Esophagus muscularis mucosa (tissue), 4 donors: Measurements from ENCODE around the gene TRIM45. TPM values are rescaled to one million over a fixed set of nuclear protein-coding genes. Genes with fewer than 3 reads are reported as not detected.

Experiments
- DNase-seq: peaks from one replicate; pipeline ENCODE4 v3.0.0-alpha.2; 2017; ENCODE audit errors: extremely low spot score
- H3K27ac ChIP-seq, 4 donors: fragments of 200-600 bp; sonication (generic); replicated peaks in 1 of 4; 1 replicate in 3 of 4; 2 replicates in 1 of 4; pipeline ENCODE4 v1.5.1; 2016 to 2019; ENCODE audit warnings: mild to moderate bottlenecking in 1 of 4
- H3K27me3 ChIP-seq, 4 donors: fragments of 200-600 bp; sonication (generic); one replicate each; pipeline versions ENCODE4 v1.5.1 to v1.6.0; 2016 to 2019
- H3K36me3 ChIP-seq, 4 donors: fragments of 200-600 bp; sonication (generic); one replicate each; pipeline ENCODE4 v1.5.1; 2016 to 2019
- H3K4me1 ChIP-seq, 4 donors: fragments of 200-600 bp; sonication (generic); one replicate each; pipeline ENCODE4 v1.5.1; 2016 to 2019
- H3K4me3 ChIP-seq, 4 donors: fragments of 200-600 bp; sonication (generic); 1 replicate in 2 of 4; 2 replicates in 2 of 4; pipeline ENCODE4 v1.5.1; 2016 to 2019; ENCODE audit warnings: mild to moderate bottlenecking in 4 of 4, moderate library complexity in 1 of 4
- H3K9me3 ChIP-seq, 4 donors: fragments of 200-600 bp; sonication (generic); 1 replicate in 3 of 4; 2 replicates in 1 of 4; pipeline ENCODE4 v1.5.1; 2016 to 2019
- EP300 ChIP-seq: sonication (generic); formaldehyde crosslinking; IDR thresholded peaks from one replicate; pipeline ENCODE4 v1.6.1; 2017; ENCODE audit warnings: antibody characterized with exemption
- POLR2A ChIP-seq: fragments of 450-650 bp; IDR thresholded peaks from one replicate; pipeline ENCODE4 v1.6.1; 2017; ENCODE audit warnings: antibody characterized with exemption, moderate library complexity, mild to moderate bottlenecking, low read depth
- POLR2AphosphoS5 ChIP-seq, 2 donors: sonication (generic); formaldehyde crosslinking; IDR thresholded peaks; one replicate each; pipeline ENCODE4 v1.6.1; 2017; ENCODE audit warnings: antibody characterized with exemption in 2 of 2
- WGBS: methylation state at CpG from one replicate; pipeline ENCODE4 v1.1.5; 2018; 5-methylcytosine and 5-hydroxymethylcytosine counted together
- intact Hi-C: fragments of 100-400 bp; cut with DNase I; formaldehyde crosslinking; loops from one replicate; pipeline ENCODE4 v1.15.1; 2023
- total RNA-seq, 4 donors: library from RNA; depleted of rRNA; stranded (reverse); fragments of >200 nt; gene quantifications; one replicate each; pipeline versions ENCODE4 v1.1.0 to v1.2.1, GENCODE V29; 2016
- TF ChIP-seq, protein P1 (sequence below), 3 experiments: fragments of 200-600 bp in 2 of 3; fragments of 450-650 bp in 1 of 3; sonication (generic) in 2 of 3; IDR thresholded peaks; one replicate each; pipeline ENCODE4 v1.5.1; 2017 to 2019; ENCODE audit warnings: antibody characterized with exemption in 3 of 3, mild to moderate bottlenecking in 2 of 3, moderate library complexity in 1 of 3

TRIM45 gene
- total RNA-seq, 4 donors from 2014 or later = 1.4 to 5.4 (median 3.1) TPM

GRCh38 chr1:117137281-117137855 is 15.8 kb upstream of the TRIM45 start:
- whole genome bisulfite sequencing = 83% methylated on average over 3 of the region's 3 CpGs
- Histone ChIP-seq H3K27ac (no peak overlapping the region), H3K36me3 (no peaks in the 10 kb centered on the region), H3K27me3 (no peaks in the 10 kb centered on the region), H3K4me3 (no peak overlapping the region), H3K9me3 (no peaks in the 10 kb centered on the region), H3K4me1 (no peaks in the 10 kb centered on the region)
- no peak for DNase-seq
- no peak for TF ChIP-seq POLR2AphosphoS5 (IDR thresholded peaks at IDR 0.05)
- TF ChIP-seq, protein P1, sequence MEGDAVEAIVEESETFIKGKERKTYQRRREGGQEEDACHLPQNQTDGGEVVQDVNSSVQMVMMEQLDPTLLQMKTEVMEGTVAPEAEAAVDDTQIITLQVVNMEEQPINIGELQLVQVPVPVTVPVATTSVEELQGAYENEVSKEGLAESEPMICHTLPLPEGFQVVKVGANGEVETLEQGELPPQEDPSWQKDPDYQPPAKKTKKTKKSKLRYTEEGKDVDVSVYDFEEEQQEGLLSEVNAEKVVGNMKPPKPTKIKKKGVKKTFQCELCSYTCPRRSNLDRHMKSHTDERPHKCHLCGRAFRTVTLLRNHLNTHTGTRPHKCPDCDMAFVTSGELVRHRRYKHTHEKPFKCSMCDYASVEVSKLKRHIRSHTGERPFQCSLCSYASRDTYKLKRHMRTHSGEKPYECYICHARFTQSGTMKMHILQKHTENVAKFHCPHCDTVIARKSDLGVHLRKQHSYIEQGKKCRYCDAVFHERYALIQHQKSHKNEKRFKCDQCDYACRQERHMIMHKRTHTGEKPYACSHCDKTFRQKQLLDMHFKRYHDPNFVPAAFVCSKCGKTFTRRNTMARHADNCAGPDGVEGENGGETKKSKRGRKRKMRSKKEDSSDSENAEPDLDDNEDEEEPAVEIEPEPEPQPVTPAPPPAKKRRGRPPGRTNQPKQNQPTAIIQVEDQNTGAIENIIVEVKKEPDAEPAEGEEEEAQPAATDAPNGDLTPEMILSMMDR (IDR thresholded peaks at IDR 0.05) = no peak
- intact Hi-C loops = no loop called here

- no peak overlapping the region for H3K4me3 ChIP-seq
- WGBS = 87% methylated on average over 2 of the region's 2 CpGs
- H3K27ac ChIP-seq = no peak overlapping the region
- H3K9me3 ChIP-seq = no peaks in the 10 kb centered on the region
- no peaks in the 10 kb centered on the region for H3K27me3 ChIP-seq
- no peaks in the 10 kb centered on the region for H3K4me1 ChIP-seq
- H3K36me3 ChIP-seq = no peaks in the 10 kb centered on the region
- no peak for DNase-seq
- TF ChIP-seq EP300 = no peak
- TF ChIP-seq, protein P1 (IDR thresholded peaks at IDR 0.05) = no peak
- TF ChIP-seq POLR2AphosphoS5 (IDR thresholded peaks at IDR 0.05) = no peak
- no peak for TF ChIP-seq POLR2A
- intact Hi-C loops = no loop called here
Observed at GRCh38 chr1:117136749-117137148, 15.2 kb upstream of the TRIM45 start.

- DNase-seq = no peak
- Histone ChIP-seq H3K4me1 (no peaks in the 10 kb centered on the region), H3K9me3 (no peaks in the 10 kb centered on the region), H3K27me3 (no peaks in the 10 kb centered on the region), H3K36me3 (no peaks in the 10 kb centered on the region), H3K27ac (no peak overlapping the region), H3K4me3 (no peak overlapping the region)
- intact Hi-C loops = no loop called here
- TF ChIP-seq POLR2AphosphoS5 (IDR thresholded peaks at IDR 0.05) (no peak), POLR2A (no peak), EP300 (no peak)
- TF ChIP-seq, protein P1 (IDR thresholded peaks at IDR 0.05) = no peak
- 86% methylated on average over 2 of the region's 2 CpGs for WGBS
Observed at GRCh38 chr1:117135329-117135728, 13.8 kb upstream of the TRIM45 start.

DNA sequence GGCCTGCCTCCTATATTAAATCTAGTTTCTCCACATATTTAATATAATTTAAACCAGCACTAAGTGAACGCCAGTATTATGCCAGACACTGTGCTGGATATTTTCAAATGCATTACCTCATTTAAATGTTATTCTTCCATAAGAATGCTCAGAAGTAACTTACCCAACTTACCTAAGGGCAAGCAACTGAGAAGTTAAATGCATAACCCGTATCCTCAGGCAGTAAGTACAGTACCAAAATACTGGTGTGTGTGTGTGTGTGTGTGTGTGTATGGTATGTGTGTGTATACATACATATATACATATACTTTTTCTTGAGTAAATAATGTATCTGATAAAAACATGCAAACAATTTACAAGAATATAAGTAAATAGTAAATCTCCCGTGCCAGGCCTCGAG is 9.0 kb upstream of the TRIM45 start:
- intact Hi-C loops = no loop called here
- WGBS = 90% methylated on average over 4 of the region's 4 CpGs
- Histone ChIP-seq H3K4me1 (peaks cover 0 to 6% (median 1%) of the 10 kb centered on the region in 4 donors), H3K4me3 (no peak overlapping the region), H3K27me3 (no peaks in the 10 kb centered on the region), H3K27ac (no peak overlapping the region), H3K9me3 (no peaks in the 10 kb centered on the region), H3K36me3 (no peaks in the 10 kb centered on the region)
- no peak for TF ChIP-seq POLR2A
- TF ChIP-seq POLR2AphosphoS5 (IDR thresholded peaks at IDR 0.05) = no peak
- TF ChIP-seq, protein P1 (IDR thresholded peaks at IDR 0.05) = no peak
- no peak for TF ChIP-seq EP300
- no peak for DNase-seq
